Activated T-helper 1 cell treated with anti-CD3 and anti-CD28 coated beads, Interleukin-12 subunit alpha, Interleukin-12 subunit beta, Interleukin-2, Interleukin-4 antibody, amounts not matched to agents 30 ng/mL and 10 ng/mL and 1 ng/mL, durations not matched to agents 14 hours and 24 hours and 36 hours (primary cell): ENCODE data around the gene IFT88. TPM values are rescaled to one million over a fixed set of nuclear protein-coding genes. Genes with fewer than 3 reads are reported as not detected.

Experiments
- DNase-seq: peaks from one replicate; pipeline ENCODE4 v3.0.0; 2021; ENCODE audit warnings: low spot score
- H3K27ac Mint-ChIP-seq: one replicate; pipeline ENCODE4 v1.8.0; 2021; ENCODE audit warnings: mild to moderate bottlenecking, mixed read lengths
- H3K27me3 Mint-ChIP-seq: one replicate; pipeline ENCODE4 v1.8.0; 2022; ENCODE audit warnings: mild to moderate bottlenecking, moderate library complexity, mixed read lengths; ENCODE audit not compliant: insufficient read depth
- H3K36me3 Mint-ChIP-seq: one replicate; pipeline ENCODE4 v1.8.0; 2021; ENCODE audit warnings: low read depth, mixed read lengths
- H3K4me1 Mint-ChIP-seq: one replicate; pipeline ENCODE4 v1.8.0; 2021; ENCODE audit warnings: low read depth, mixed read lengths
- H3K4me3 Mint-ChIP-seq: one replicate; pipeline ENCODE4 v1.8.0; 2021; ENCODE audit warnings: mild to moderate bottlenecking, moderate library complexity, mixed read lengths
- H3K9me3 Mint-ChIP-seq: one replicate; pipeline ENCODE4 v1.8.0; 2021; ENCODE audit warnings: mixed read lengths
- intact Hi-C: fragments of 100-400 bp; cut with micrococcal nuclease; formaldehyde crosslinking; loops from one replicate; pipeline ENCODE4 v1.15.1; 2024
- total RNA-seq: library from RNA; stranded (reverse); gene quantifications from 2 replicates; pipeline ENCODE4 v1.2.3, GENCODE V29; 2022

IFT88 gene
- total RNA-seq, 1 donor from 2014 or later, result 1.5 TPM

DNA sequence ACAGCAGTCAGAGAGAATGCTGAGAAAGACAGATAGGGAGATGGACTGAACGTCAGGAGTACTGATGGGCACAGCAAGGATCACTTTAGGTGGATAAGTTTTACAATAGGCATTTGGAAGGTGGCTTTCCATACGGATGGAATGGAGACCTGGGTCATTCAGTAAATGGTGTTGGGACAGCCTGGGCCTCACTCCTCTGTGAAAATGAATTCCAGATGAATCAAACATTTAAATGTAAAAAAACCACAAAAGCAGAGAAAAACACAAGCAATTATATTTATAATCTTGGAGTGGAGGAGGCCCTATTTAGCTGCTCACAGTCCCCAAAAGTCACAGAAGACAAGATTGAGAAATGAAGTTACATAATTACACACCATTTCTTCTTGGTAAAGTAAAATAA, 141.3 kb downstream of the IFT88 start:
- DNase-seq, result no peak
- H3K27me3 Mint-ChIP-seq, result peaks cover 19% of the 10 kb centered on the region
- no peak overlapping the region for H3K27ac Mint-ChIP-seq
- intact Hi-C loops, result loop anchor here (10.0 kb wide), 2 partner anchors 293 to 467 kb away; partner anchors contain the start of genes MRPL57 and SKA3
- H3K9me3 Mint-ChIP-seq, result no peaks in the 10 kb centered on the region
- peaks cover 15% of the 10 kb centered on the region for H3K4me1 Mint-ChIP-seq
- H3K4me3 Mint-ChIP-seq, result no peak overlapping the region
- no peaks in the 10 kb centered on the region for H3K36me3 Mint-ChIP-seq

DNA sequence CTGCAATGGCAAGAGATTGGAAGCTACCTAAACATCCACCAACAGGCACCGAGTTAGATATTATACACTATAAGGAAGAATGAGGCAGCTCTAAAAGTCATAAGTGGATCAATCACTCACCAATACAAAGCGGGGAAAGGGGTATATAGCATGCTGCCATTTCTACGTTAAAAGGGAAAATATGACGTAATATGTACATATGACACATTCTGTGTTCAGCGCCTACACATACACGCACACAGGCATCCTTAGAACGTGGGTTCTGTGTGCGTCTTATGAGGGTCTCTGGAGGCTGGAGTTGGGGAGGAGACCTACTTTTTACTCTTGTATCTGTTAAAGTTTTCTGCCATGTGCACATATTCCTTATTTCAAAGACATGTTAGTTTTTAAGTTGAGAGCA, 142.4 kb downstream of the IFT88 start:
- no peaks in the 10 kb centered on the region for H3K9me3 Mint-ChIP-seq
- peaks cover 19% of the 10 kb centered on the region for H3K4me1 Mint-ChIP-seq
- peaks cover 23% of the 10 kb centered on the region for H3K27me3 Mint-ChIP-seq
- H3K4me3 Mint-ChIP-seq, result no peak overlapping the region
- H3K27ac Mint-ChIP-seq, result no peak overlapping the region
- no peaks in the 10 kb centered on the region for H3K36me3 Mint-ChIP-seq
- DNase-seq, result no peak
- intact Hi-C loops, result loop anchor here (10.0 kb wide), 2 partner anchors 295 to 465 kb away; partner anchors contain the start of genes MRPL57 and SKA3

DNA sequence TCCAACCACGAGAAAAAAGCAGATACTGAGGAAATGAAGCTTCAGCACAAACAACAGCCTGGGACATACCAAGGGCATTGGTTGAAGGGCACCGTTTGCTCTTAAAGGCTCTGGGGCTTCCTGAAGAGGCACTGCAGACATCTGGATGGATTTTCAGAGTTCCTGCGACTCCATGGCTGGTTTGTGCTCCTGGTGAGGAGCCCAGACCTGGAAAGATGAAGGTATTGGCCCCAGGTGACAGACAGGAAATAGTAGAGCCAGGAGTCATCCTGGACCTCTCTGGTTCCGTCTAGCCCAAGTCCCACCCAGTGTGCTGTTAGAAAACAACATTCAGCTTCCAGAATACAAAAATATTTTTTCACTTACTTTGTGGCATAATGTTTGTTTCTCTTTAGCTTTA, 142.8 kb downstream of the IFT88 start:
- no peak overlapping the region for H3K27ac Mint-ChIP-seq
- DNase-seq, result no peak
- peaks cover 19% of the 10 kb centered on the region for H3K4me1 Mint-ChIP-seq
- peaks cover 22% of the 10 kb centered on the region for H3K27me3 Mint-ChIP-seq
- no peaks in the 10 kb centered on the region for H3K36me3 Mint-ChIP-seq
- no peak overlapping the region for H3K4me3 Mint-ChIP-seq
- intact Hi-C loops, result loop anchor here (10.0 kb wide), 2 partner anchors 295 to 465 kb away; partner anchors contain the start of genes MRPL57 and SKA3
- no peaks in the 10 kb centered on the region for H3K9me3 Mint-ChIP-seq

DNA sequence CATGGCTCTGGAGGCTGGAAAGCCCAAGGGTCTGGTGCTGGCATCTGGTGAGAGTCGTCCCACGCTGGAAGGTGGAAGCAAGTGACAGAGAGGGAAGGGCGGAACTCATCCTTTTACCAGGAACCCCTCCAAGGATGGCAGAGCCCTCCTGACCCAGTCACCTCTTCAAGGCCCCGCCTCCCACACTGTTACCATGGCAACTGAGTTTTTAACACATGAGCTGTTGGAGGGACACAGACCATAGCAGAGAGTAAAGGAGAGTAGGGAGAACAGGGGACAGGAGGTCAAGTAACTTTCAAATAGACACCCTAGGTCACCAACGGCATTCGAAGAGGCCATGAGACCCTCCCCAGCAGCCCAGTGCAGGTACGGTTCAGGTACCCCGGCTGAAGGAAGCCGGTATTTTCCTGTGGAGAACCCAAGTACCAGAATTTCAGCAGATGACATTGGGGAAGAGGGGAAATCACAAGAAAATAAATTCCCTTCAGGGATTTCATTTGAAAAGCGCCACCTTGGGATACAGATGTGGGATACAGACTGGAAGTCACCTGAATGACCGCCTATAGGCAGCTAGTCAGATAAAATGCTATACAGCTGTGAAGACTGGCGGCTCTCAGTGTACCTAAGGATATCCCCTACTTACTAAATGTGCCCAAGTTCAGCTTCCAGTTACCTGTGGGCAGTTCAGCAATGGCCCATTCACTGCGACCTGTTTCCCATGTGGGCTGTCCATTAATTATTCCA, 144.5 kb downstream of the IFT88 start:
- H3K9me3 Mint-ChIP-seq, result no peaks in the 10 kb centered on the region
- no peak overlapping the region for H3K27ac Mint-ChIP-seq
- H3K4me3 Mint-ChIP-seq, result no peak overlapping the region
- peaks cover 18% of the 10 kb centered on the region for H3K27me3 Mint-ChIP-seq
- no peaks in the 10 kb centered on the region for H3K36me3 Mint-ChIP-seq
- intact Hi-C loops, result loop anchor here (1.0 kb wide), 2 partner anchors 117 to 213 kb away; no protein-coding TSS in a partner anchor
- H3K4me1 Mint-ChIP-seq, result peaks cover 19% of the 10 kb centered on the region
- DNase-seq, result no peak

DNA sequence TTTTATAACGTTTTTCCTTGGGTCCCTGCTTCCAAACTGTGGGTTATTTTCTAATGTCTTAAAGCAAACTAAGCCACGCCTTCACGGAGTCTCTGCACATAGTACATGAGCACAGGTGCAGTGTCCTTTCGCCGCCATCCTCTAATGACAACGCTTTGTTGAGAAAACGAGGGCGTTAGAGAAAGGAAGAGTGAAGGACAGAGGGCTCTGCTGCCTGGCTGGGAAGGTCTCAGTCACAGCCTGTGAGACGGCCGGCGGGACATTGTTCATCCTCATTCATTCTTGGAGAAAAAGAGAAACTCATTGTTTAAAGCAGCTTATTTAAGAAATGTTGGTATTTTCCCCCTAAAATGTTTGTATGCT, 146.0 kb downstream of the IFT88 start:
- intact Hi-C loops, result no loop called here
- Mint-ChIP-seq H3K36me3 (no peaks in the 10 kb centered on the region), H3K27ac (no peak overlapping the region), H3K4me1 (peaks cover 19% of the 10 kb centered on the region), H3K4me3 (no peak overlapping the region), H3K27me3 (peaks cover 18% of the 10 kb centered on the region), H3K9me3 (no peaks in the 10 kb centered on the region)
- DNase-seq, result no peak

DNA sequence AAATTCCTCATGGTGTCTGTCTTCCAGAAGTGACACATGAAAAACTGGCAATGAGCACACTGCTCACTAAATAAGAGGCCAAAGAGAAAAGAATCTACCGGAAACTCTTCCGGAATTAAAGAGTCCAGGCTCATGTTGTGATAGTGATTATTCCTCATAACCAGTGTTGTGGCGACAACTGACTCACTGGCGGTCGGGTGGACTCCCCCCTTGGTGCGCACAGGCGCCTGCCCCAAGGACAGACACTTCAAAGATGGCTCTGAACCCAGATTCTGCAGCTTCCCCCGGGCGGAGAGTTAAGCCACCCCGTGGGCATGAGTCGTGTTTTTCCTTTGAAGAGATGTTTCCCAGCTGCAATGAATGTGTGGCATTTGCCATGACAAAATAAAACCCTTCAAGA, 146.8 kb downstream of the IFT88 start:
- Mint-ChIP-seq H3K27ac (no peak overlapping the region), H3K4me1 (peaks cover 19% of the 10 kb centered on the region), H3K4me3 (no peak overlapping the region), H3K9me3 (no peaks in the 10 kb centered on the region), H3K36me3 (no peaks in the 10 kb centered on the region), H3K27me3 (peaks cover 18% of the 10 kb centered on the region)
- DNase-seq, result no peak
- intact Hi-C loops, result no loop called here

DNA sequence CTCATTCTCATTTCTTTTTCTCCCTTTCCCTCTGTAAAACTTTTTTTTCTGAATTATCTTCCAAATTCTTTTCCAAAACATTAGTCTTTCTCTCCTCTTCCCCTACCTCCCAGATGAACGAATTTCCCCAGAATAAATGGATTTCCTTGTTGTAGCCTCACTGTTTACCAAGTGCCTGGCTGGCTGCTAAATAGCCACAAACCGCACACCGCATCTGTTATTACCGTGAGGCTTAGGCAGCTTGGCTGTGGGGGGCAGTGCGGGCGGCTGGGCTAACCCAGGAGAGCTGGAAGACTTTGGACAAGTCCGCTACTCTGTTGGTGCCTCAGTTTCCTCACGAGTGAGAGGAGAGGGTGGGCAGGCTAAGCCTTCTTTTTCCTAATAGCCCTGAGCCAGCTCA, 147.2 kb downstream of the IFT88 start:
- H3K9me3 Mint-ChIP-seq, result no peaks in the 10 kb centered on the region
- H3K27ac Mint-ChIP-seq, result no peak overlapping the region
- no peak overlapping the region for H3K4me3 Mint-ChIP-seq
- no peak for DNase-seq
- H3K27me3 Mint-ChIP-seq, result peaks cover 15% of the 10 kb centered on the region
- intact Hi-C loops, result no loop called here
- H3K36me3 Mint-ChIP-seq, result no peaks in the 10 kb centered on the region
- peaks cover 17% of the 10 kb centered on the region for H3K4me1 Mint-ChIP-seq

DNA sequence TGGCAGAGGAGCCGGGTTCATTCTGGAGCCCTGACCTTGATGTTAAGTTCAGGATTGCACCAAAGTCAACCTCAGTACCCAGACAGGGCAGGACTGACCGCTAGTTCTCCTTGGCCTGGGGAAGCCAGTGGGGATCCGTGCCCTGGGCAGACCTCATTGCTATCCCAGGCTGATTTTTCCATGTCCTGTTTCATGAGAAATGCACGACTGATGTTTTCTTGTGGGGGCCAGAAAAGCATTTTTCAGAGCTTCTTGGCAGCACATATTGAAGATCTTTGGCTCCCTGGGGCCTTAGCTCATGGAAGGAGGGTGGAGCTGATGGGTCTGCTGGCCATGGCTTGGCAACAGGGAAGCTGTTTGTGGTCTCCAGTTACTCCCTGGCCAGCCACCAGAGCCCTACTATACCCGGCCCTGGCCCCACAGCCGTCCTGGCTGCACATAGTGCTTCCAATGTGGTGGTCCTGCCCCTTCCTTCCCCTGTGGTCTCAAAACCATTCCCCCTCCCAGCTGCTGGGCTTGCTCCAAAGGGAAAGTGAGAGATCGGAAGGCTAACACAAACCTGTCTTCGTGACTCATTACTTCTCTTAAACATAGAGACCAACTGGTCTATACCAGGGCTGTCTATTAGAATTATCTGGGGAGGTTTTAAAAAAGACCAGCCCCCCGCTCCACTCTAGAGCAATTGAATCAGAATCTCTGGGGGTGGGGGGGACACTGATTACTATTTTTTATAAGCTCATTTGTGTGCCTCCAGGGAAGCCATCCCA, 147.8 kb downstream of the IFT88 start:
- intact Hi-C loops, result no loop called here
- Mint-ChIP-seq H3K9me3 (no peaks in the 10 kb centered on the region), H3K36me3 (no peaks in the 10 kb centered on the region)

DNA sequence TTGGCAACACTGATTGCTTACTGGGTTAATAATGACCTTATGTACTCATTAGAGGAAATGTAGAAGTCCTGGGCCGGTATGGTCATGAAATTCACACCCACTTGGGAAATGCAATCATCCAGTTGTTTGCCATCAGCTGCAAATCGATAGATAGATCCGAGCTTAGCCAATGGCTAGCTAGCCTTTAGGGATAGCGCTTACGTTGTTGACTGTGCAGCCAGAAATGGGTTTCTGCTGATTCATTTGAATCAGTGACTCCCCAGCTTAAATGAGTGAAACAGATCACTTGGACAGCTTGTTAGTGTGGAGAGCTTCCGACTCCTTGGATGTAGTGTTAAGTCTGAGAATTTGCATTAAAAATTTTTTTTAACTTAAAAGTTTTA, 148.4 kb downstream of the IFT88 start:
- Mint-ChIP-seq H3K9me3 (no peaks in the 10 kb centered on the region), H3K27me3 (peaks cover 14% of the 10 kb centered on the region), H3K4me3 (no peak overlapping the region), H3K4me1 (peaks cover 12% of the 10 kb centered on the region), H3K36me3 (no peaks in the 10 kb centered on the region), H3K27ac (no peak overlapping the region)
- intact Hi-C loops, result no loop called here
- no peak for DNase-seq

More for the DNA sequence above, 147.8 kb downstream of the IFT88 start:
- Mint-ChIP-seq H3K4me3 (no peak overlapping the region), H3K27me3 (peaks cover 14% of the 10 kb centered on the region), H3K4me1 (peaks cover 12% of the 10 kb centered on the region), H3K27ac (no peak overlapping the region)
- DNase-seq, result no peak

DNA sequence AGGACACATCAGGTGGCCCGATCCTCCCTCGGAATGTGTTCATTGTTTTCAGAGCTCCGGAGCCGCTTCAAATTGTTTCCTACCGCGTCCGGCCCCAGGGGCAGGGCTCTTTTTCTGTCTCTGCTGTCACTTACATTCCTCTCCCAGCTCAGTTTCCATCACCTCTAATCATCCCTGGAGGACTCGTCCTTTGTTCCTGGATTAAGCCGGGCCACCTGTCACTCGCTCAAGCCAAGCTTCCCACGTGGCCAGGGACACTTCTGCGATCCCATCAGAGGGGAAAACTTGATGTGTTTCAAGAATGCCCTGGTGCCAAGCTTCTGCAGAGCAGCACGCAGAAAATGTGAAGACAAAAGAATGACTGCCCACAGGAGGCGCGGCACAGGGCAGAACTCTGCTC, 150.0 kb downstream of the IFT88 start:
- no peaks in the 10 kb centered on the region for H3K9me3 Mint-ChIP-seq
- intact Hi-C loops, result no loop called here
- H3K4me3 Mint-ChIP-seq, result no peak overlapping the region
- no peaks in the 10 kb centered on the region for H3K36me3 Mint-ChIP-seq
- no peak for DNase-seq
- H3K27me3 Mint-ChIP-seq, result peaks cover 13% of the 10 kb centered on the region
- no peak overlapping the region for H3K27ac Mint-ChIP-seq
- H3K4me1 Mint-ChIP-seq, result peaks cover 12% of the 10 kb centered on the region

DNA sequence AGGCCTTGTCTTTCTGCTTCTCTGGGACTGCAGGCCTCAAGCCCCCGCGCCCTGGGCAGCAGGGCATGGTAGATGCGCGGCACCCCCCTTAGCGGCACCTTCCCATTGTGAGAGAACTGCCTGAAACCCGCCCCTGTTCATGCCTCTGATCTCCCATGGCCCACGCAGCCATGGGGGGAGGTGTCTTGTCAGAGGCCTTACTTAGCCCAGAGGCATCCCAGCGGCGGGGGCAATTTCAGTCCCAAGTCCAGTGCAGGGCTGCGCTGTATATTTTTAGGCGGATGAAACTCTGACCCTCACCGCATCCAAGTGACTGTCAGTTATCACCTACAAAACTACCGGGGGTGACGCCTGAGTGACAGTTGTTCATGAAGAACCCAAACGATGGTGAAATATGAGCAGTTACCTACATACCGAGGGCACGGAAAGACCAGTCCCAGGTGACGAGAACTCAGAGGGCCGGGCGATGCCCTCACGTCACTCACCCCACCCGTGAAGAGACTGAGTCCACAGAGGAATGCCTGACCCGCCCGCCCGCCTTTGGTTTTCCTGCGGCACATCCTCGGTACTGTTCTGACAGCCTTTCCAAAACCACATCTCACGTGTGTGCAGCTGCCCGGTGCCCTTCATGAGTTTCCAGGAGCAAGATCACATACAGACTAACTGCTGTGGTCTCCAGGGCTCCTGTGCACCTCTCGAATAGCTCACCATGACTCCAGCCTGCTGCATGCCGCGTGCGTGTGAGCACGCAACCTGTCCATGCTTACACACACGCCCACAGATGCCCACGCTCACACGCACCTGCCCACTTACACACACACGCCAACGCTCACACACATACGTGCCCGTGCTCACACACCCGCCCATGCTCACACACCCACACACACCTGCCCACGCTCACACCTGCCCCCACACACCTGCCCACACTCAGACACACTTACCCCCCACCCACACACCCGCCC, 150.9 kb downstream of the IFT88 start:
- Mint-ChIP-seq H3K9me3 (no peaks in the 10 kb centered on the region), H3K36me3 (no peaks in the 10 kb centered on the region), H3K4me3 (no peak overlapping the region), H3K4me1 (peaks cover 7% of the 10 kb centered on the region), H3K27me3 (peaks cover 18% of the 10 kb centered on the region), H3K27ac (no peak overlapping the region)
- no peak for DNase-seq
- intact Hi-C loops, result no loop called here

DNA sequence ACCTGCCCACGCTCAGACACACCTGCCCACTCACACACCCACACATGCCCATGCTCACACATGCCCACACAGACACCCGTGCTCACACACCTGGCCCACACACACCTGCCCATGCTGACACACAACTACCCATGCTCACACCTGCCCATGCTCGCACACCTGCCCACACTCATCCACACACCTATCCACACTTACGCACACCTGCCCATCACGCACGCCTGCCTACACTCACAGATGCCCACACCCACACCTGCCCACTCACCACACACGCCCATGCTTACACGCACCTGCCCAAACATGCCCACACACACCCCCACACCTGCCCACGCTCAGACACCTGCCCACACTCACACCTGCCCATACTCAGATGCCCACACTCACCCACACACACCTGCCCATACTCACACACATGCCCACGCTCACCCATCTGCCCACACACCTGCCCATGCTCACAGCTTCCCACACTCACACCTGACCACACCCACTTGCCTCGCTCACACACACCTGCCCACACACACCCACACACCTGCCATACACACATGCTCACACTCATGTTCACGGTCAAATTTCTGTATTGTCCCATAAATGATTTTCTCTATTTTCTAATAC, 152.1 kb downstream of the IFT88 start:
- no peaks in the 10 kb centered on the region for H3K9me3 Mint-ChIP-seq
- no peak overlapping the region for H3K4me3 Mint-ChIP-seq
- intact Hi-C loops, result no loop called here
- no peak overlapping the region for H3K27ac Mint-ChIP-seq
- DNase-seq, result no peak
- H3K36me3 Mint-ChIP-seq, result no peaks in the 10 kb centered on the region
- no peaks in the 10 kb centered on the region for H3K4me1 Mint-ChIP-seq
- H3K27me3 Mint-ChIP-seq, result peaks cover 12% of the 10 kb centered on the region
